A549 (cell line): Measurements from ENCODE around the gene RTN4RL1. TPM values are rescaled to one million over a fixed set of nuclear protein-coding genes. Genes with fewer than 3 reads are reported as not detected.
A peak's percentile ranks its signal among the peaks of the same experiment; 100 is the strongest.

ENCODE experiments used
- ATAC-seq, 2 experiments: fragments of 200-7000 bp in 1 of 2; fragments of >200 bp in 1 of 2; cut with Nextera tagmentation in 1 of 2; cut with Tn5 transposase in 1 of 2; 3 replicates each; pipeline versions ENCODE4 v1.8.0 to v1.9.1; 2018 to 2020; ENCODE audit warnings: mild to moderate bottlenecking in 1 of 2, moderate library complexity in 1 of 2
- CTCF ChIA-PET: fragments of 300-600 bp; sonication (Branson Sonifier 250); formaldehyde crosslinking; extraction: SDS; loops from one replicate; lab custom pipeline; 2021; ENCODE audit warnings: antibody characterized with exemption, inconsistent platforms; lab: Yijun Ruan, JAX
- POLR2A ChIA-PET: fragments of 350-600 bp; formaldehyde crosslinking; extraction: SDS; loops from one replicate; lab custom pipeline; 2021; ENCODE audit warnings: antibody characterized with exemption, inconsistent platforms; lab: Yijun Ruan, JAX
- DNase-seq, 2 experiments: peaks; one replicate each; pipeline versions ENCODE4 v3.0.0 to v3.0.0-alpha.2; 2011 to 2016; ENCODE audit warnings: low read depth in 1 of 2, low spot score in 1 of 2
- FAIRE-seq: peaks from 2 replicates; lab custom pipeline; 2011; peaks lifted over from hg19 to GRCh38; lab: Jason Lieb, UNC
- H3K27ac ChIP-seq, 2 experiments: fragments of >200 bp; sonication (Bioruptor Twin); formaldehyde crosslinking; 3 replicates each; pipeline ENCODE4 v1.5.1; 2016 to 2017
- H3K4me1 ChIP-seq: fragments of >200 bp; sonication (Bioruptor Twin); formaldehyde crosslinking; 3 replicates; pipeline ENCODE4 v1.6.1; 2016
- H3K4me2 ChIP-seq: fragments of >200 bp; sonication (Bioruptor Twin); formaldehyde crosslinking; 3 replicates; pipeline ENCODE4 v1.6.1; 2016
- H3K4me3 ChIP-seq: fragments of >200 bp; sonication (Bioruptor Twin); formaldehyde crosslinking; 3 replicates; pipeline ENCODE4 v1.5.1; 2016
- H3K9me3 ChIP-seq: fragments of >200 bp; sonication (Bioruptor Twin); formaldehyde crosslinking; 3 replicates; pipeline ENCODE4 v1.6.1; 2016
- CBX2 ChIP-seq: fragments of 200-600 bp; sonication (generic); IDR thresholded peaks from 2 replicates; pipeline ENCODE4 v1.6.1; 2016; ENCODE audit warnings: low read depth, mild to moderate bottlenecking, borderline replicate concordance
- FOSB ChIP-seq: fragments of 250-450 bp; sonication (Bioruptor Pico); IDR thresholded peaks from 2 replicates; pipeline ENCODE4 v1.5.0; 2020; ENCODE audit warnings: mild to moderate bottlenecking, moderate library complexity
- JUNB ChIP-seq: fragments of >200 bp; sonication (Bioruptor Twin); formaldehyde crosslinking; IDR thresholded peaks from 2 replicates; pipeline ENCODE4 v1.6.1; 2016
- KDM5A ChIP-seq: fragments of 200-600 bp; sonication (generic); IDR thresholded peaks from 2 replicates; pipeline ENCODE4 v1.6.1; 2016; ENCODE audit warnings: antibody characterized with exemption, mild to moderate bottlenecking
- MAFK ChIP-seq: fragments of 450-650 bp; IDR thresholded peaks from 2 replicates; pipeline ENCODE4 v1.6.1; 2014; ENCODE audit not compliant: partially characterized antibody
- MYC ChIP-seq: IDR thresholded peaks from 2 replicates; pipeline ENCODE4 v1.6.1; 2012; ENCODE audit warnings: mild to moderate bottlenecking, inconsistent platforms, low read length, improper control_type of control experiment, borderline replicate concordance
- NPAS2 ChIP-seq: fragments of 250-450 bp; sonication (Bioruptor Pico); IDR thresholded peaks from 2 replicates; pipeline ENCODE4 v1.8.0; 2022; ENCODE audit warnings: mild to moderate bottlenecking, moderate library complexity, borderline replicate concordance
- NR3C1 ChIP-seq: fragments of >200 bp; sonication (Bioruptor Twin); formaldehyde crosslinking; IDR thresholded peaks from 3 replicates; pipeline ENCODE4 v1.6.1; 2017
- RARB ChIP-seq: fragments of 250-450 bp; sonication (Bioruptor Pico); IDR thresholded peaks from 2 replicates; pipeline ENCODE4 v1.8.0; 2021; ENCODE audit warnings: mild to moderate bottlenecking, moderate library complexity
- RCOR1 ChIP-seq: fragments of 150-350 bp; IDR thresholded peaks from 2 replicates; pipeline ENCODE4 v1.6.1; 2014; ENCODE audit warnings: antibody characterized with exemption, low read length, low read depth
- ZC3H11A ChIP-seq: fragments of 450-650 bp; IDR thresholded peaks from 2 replicates; pipeline ENCODE4 v1.6.1; 2014; ENCODE audit warnings: antibody characterized with exemption, mild to moderate bottlenecking
- ZFP36 ChIP-seq: fragments of 450-650 bp; IDR thresholded peaks from 2 replicates; pipeline ENCODE4 v1.6.1; 2014; ENCODE audit warnings: borderline replicate concordance; ENCODE audit not compliant: partially characterized antibody
- WGBS: methylation state at CpG from one replicate; pipeline ENCODE4 v1.1.6; 2017; ENCODE audit errors: missing lambda C conversion rate; 5-methylcytosine and 5-hydroxymethylcytosine counted together
- polyA plus RNA-seq, 4 experiments: library from polyadenylated mRNA; depleted of rRNA in 3 of 4; stranded (reverse); fragments of >200 nt; fragmentation: RNase III in 1 of 4; extraction: RNeasy Plus Mini Kit Qiagen cat#74134 plus additional on column Dnase treatment in 1 of 4; gene quantifications; 2 replicates in 3 of 4; 3 replicates in 1 of 4; pipeline ENCODE4 v1.2.3, GENCODE V29; 2011 to 2017
- TF ChIP-seq, protein P1 (sequence below): fragments of >200 bp; sonication (Bioruptor Twin); formaldehyde crosslinking; IDR thresholded peaks from 3 replicates; pipeline ENCODE4 v1.5.1; 2016
- TF ChIP-seq, protein P2 (sequence below): IDR thresholded peaks from 2 replicates; pipeline ENCODE4 v1.6.1; 2012; ENCODE audit warnings: low read depth, borderline replicate concordance
- TF ChIP-seq, protein P3 (sequence below): IDR thresholded peaks from 2 replicates; pipeline ENCODE4 v1.6.1; 2012
- TF ChIP-seq, protein P4 (sequence below): fragments of 200-600 bp; sonication (generic); IDR thresholded peaks from 2 replicates; pipeline ENCODE4 v1.6.1; 2016; ENCODE audit warnings: antibody characterized with exemption, mild to moderate bottlenecking, moderate library complexity

The RTN4RL1 gene
- polyA plus RNA-seq, 2 of the 4 experiments (the other 2 are of a cell fraction) = 0.39 to 1.5 TPM

DNA sequence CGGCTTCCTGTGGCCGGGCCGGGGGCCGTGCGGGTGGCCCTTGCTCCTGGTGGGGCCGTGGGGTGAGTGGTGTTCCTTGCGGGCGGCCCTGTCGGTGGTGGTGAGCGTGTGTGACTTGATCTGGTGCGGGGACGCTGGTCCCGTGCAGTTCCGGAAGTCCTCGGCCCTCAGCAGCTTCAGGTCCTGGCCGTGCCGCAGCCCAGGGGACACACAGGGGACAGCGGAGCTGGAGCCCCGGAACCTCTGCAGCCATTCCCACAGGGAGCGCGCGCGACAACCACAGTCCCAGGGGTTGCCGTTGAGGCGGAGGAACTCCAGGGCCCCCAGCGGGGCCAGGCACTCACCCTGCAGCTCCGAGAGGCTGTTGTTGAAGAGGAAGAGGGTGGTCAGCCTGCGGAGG, 88.4 kb downstream of the RTN4RL1 start:
- no peak for FAIRE-seq
- Histone ChIP-seq H3K9me3 (no peaks in the 10 kb centered on the region), H3K4me3 (no peak overlapping the region), H3K27ac (no peak overlapping the region), H3K4me2 (no peak overlapping the region), H3K4me1 (no peaks in the 10 kb centered on the region)
- CTCF ChIA-PET = interaction anchor here (1.1 to 1.5 kb wide), 4 partner anchors 54 to 104 kb away, joined by 3 to 7 read pairs (median 4); partner anchors contain the start of gene OVCA2
- POLR2A ChIA-PET = no interaction called here
- DNase-seq = no peak
- TF ChIP-seq NPAS2 = no peak
- TF ChIP-seq JUNB = no peak
- TF ChIP-seq MAFK = no peak
- WGBS = 85% methylated on average over 25 of the region's 28 CpGs
- ATAC-seq = no peak

DNA sequence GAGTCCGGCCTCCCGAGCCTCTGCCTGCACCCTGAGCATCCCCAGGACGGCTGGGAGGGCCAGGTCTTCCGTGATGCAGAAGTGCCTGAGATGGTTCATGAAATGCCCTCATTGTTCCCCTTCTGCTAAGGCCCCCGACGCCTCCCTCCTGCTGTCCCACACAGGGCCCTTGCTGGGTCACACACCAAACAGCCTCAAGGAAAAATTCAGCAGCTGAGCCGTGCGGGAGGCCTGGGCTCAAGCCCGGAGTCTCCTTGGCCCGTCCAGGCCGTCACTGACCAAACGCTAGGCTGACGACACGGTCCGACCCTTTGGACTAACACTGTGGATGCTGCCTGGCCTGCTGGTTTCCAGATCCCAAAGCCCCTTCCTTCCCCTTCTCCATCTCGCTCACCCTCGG, 90.2 kb downstream of the RTN4RL1 start:
- whole genome bisulfite sequencing = 72% methylated on average over 17 of the region's 17 CpGs
- no peaks in the 10 kb centered on the region for H3K4me1 ChIP-seq
- no peak overlapping the region for H3K4me2 ChIP-seq
- ATAC-seq (no peak), DNase-seq (no peak), FAIRE-seq (no peak)
- no peak overlapping the region for H3K27ac ChIP-seq
- H3K9me3 ChIP-seq = no peaks in the 10 kb centered on the region
- ChIA-PET CTCF (interaction anchor here (1.4 kb wide), 1 partner anchor 90 kb away, joined by 6 read pairs; the partner anchor contains the start of gene RTN4RL1), POLR2A (no interaction called here)
- no peak overlapping the region for H3K4me3 ChIP-seq
- TF ChIP-seq FOSB (CRISPR knock-in tag) (no peak), ZC3H11A (no peak), KDM5A (no peak), RCOR1 (no peak)
- TF ChIP-seq, all 56 proteins: peak for 0

DNA sequence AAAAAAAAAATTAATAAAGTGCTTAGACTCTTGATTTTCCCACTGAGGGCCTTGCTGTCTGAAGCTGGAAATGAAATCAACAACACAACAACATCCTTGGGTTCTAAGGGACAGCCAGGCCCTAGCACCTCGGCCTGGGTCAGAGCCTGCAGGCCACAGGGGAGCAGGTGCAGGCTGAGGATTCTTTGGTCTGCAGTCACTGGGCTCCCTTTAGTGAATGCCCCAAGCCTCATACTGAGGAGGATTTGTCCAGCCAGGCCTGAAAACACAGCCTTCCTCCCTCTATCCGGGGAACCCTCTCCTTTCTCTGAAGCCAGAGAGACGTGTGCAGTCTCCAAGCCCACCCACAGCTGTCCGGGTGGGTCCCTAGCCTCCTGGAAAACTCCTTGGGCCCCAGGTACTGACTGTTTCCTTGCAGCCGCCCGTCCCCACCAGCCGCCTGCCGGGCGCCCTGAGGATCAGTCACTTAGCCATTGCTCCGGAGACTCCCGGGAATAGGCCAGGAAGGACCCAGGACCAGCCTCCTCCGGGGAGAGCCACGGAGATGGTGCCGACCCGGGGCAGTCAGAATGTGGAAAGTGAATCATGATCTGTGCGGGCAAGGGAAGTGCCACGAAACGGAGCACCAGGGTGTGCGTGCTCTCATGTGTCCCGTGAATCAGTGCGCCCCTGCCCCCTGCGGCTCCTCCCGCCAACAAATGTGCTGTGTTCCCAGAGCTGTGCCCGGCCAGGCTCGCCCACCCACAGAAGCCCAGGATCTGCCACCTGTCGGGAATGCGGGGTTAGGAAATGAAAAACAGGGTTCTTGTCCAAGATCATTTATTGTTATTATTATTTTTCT, 91.0 kb downstream of the RTN4RL1 start:
- 68% methylated on average over 27 of the region's 27 CpGs for WGBS
- Histone ChIP-seq H3K4me3 (no peak overlapping the region), H3K4me1 (no peaks in the 10 kb centered on the region), H3K4me2 (no peak overlapping the region), H3K27ac (no peak overlapping the region), H3K9me3 (no peaks in the 10 kb centered on the region)
- CTCF ChIA-PET = interaction anchor here (1.2 to 1.9 kb wide), 3 partner anchors 25 to 91 kb away, joined by 5 to 6 read pairs (median 5); partner anchors contain the start of gene RTN4RL1
- no peak for FAIRE-seq
- DNase-seq = no peak
- peak in 1 of 2 experiments; percentile 15; a peak in 2 of 6 replicates for ATAC-seq
- no peak for TF ChIP-seq RCOR1
- POLR2A ChIA-PET = no interaction called here

DNA sequence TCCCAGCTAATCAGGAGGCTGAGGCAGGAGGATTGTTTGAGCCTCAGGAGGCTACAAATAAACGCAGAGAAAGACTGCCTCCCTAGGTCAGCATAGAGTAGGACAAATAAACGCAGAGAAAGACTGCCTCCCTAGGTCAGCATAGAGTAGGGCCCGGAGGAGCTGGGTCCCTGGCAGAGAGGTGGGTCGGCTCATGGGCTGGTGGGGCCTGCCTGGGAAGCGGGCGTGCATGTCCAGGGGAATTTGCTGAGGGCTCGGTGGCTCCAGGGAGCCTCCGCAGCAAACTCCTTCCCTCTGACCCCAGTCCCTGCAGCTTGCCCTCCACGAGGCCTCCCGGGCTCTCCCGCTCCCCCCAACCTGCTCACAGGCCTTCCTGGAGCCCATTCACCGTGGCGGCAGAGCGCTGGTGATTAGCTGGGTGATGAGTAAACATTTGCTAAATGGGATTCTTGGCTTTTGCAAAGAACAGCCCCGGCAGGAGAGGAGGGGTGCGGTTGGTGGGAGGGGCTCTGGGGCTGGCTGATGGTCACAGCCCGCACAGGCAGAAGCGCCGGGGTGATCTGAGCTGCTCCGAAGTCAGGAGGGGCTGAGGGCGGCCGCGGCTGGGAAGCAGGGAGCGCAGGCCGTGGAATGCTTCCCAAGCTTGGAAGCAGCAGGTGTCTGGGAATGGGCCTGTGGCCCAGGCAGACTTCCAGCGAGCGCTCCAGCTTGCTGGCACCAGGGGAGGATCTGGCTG, 93.1 kb downstream of the RTN4RL1 start:
- CTCF ChIA-PET = interaction anchor here (0.6 to 3.1 kb wide), 11 partner anchors 10 to 110 kb away, joined by 3 to 11 read pairs (median 4); partner anchors contain the start of genes OVCA2 and RTN4RL1
- no peak overlapping the region for H3K4me3 ChIP-seq
- no peaks in the 10 kb centered on the region for H3K9me3 ChIP-seq
- ATAC-seq = no peak
- 76% methylated on average over 27 of the region's 27 CpGs for WGBS
- H3K4me1 ChIP-seq = no peaks in the 10 kb centered on the region
- no peak overlapping the region for H3K4me2 ChIP-seq
- no peak for TF ChIP-seq MAFK
- no peak for TF ChIP-seq ZFP36
- no peak for TF ChIP-seq KDM5A
- no peak for TF ChIP-seq CBX2
- no peak for TF ChIP-seq RCOR1
- TF ChIP-seq, protein P1, sequence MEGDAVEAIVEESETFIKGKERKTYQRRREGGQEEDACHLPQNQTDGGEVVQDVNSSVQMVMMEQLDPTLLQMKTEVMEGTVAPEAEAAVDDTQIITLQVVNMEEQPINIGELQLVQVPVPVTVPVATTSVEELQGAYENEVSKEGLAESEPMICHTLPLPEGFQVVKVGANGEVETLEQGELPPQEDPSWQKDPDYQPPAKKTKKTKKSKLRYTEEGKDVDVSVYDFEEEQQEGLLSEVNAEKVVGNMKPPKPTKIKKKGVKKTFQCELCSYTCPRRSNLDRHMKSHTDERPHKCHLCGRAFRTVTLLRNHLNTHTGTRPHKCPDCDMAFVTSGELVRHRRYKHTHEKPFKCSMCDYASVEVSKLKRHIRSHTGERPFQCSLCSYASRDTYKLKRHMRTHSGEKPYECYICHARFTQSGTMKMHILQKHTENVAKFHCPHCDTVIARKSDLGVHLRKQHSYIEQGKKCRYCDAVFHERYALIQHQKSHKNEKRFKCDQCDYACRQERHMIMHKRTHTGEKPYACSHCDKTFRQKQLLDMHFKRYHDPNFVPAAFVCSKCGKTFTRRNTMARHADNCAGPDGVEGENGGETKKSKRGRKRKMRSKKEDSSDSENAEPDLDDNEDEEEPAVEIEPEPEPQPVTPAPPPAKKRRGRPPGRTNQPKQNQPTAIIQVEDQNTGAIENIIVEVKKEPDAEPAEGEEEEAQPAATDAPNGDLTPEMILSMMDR = no peak
- no peak for TF ChIP-seq NR3C1
- no peak for TF ChIP-seq MYC
- TF ChIP-seq, protein P2, sequence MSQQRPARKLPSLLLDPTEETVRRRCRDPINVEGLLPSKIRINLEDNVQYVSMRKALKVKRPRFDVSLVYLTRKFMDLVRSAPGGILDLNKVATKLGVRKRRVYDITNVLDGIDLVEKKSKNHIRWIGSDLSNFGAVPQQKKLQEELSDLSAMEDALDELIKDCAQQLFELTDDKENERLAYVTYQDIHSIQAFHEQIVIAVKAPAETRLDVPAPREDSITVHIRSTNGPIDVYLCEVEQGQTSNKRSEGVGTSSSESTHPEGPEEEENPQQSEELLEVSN = no peak
- TF ChIP-seq, protein P3, sequence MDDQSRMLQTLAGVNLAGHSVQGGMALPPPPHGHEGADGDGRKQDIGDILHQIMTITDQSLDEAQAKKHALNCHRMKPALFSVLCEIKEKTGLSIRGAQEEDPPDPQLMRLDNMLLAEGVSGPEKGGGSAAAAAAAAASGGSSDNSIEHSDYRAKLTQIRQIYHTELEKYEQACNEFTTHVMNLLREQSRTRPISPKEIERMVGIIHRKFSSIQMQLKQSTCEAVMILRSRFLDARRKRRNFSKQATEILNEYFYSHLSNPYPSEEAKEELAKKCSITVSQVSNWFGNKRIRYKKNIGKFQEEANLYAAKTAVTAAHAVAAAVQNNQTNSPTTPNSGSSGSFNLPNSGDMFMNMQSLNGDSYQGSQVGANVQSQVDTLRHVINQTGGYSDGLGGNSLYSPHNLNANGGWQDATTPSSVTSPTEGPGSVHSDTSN = no peak
- no peak for TF ChIP-seq RARB (CRISPR knock-in tag)
- TF ChIP-seq, protein P4, sequence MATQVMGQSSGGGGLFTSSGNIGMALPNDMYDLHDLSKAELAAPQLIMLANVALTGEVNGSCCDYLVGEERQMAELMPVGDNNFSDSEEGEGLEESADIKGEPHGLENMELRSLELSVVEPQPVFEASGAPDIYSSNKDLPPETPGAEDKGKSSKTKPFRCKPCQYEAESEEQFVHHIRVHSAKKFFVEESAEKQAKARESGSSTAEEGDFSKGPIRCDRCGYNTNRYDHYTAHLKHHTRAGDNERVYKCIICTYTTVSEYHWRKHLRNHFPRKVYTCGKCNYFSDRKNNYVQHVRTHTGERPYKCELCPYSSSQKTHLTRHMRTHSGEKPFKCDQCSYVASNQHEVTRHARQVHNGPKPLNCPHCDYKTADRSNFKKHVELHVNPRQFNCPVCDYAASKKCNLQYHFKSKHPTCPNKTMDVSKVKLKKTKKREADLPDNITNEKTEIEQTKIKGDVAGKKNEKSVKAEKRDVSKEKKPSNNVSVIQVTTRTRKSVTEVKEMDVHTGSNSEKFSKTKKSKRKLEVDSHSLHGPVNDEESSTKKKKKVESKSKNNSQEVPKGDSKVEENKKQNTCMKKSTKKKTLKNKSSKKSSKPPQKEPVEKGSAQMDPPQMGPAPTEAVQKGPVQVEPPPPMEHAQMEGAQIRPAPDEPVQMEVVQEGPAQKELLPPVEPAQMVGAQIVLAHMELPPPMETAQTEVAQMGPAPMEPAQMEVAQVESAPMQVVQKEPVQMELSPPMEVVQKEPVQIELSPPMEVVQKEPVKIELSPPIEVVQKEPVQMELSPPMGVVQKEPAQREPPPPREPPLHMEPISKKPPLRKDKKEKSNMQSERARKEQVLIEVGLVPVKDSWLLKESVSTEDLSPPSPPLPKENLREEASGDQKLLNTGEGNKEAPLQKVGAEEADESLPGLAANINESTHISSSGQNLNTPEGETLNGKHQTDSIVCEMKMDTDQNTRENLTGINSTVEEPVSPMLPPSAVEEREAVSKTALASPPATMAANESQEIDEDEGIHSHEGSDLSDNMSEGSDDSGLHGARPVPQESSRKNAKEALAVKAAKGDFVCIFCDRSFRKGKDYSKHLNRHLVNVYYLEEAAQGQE = no peak
- TF ChIP-seq, all 56 proteins: peak for 0
- no peak overlapping the region for H3K27ac ChIP-seq
- no peak for DNase-seq
- FAIRE-seq = no peak
- POLR2A ChIA-PET = no interaction called here
